Thoracic aorta (tissue), 2 donors: ENCODE results near the gene CES5A. TPM values are rescaled to one million over a fixed set of nuclear protein-coding genes. Genes with fewer than 3 reads are reported as not detected.

Experiments
- ATAC-seq: fragments of 150-250 bp; one replicate; pipeline ENCODE4 v1.8.0; 2017; ENCODE audit warnings: low read depth; ENCODE audit not compliant: insufficient number of reproducible peaks, low FRiP score
- DNase-seq: peaks from one replicate; pipeline ENCODE4 v3.0.0-alpha.2; 2020; ENCODE audit warnings: low spot score
- H3K27ac ChIP-seq, 2 donors: fragments of 200-600 bp; sonication (generic); 1 replicate in 1 of 2; 2 replicates in 1 of 2; pipeline ENCODE4 v1.5.1; 2016; ENCODE audit warnings: mild to moderate bottlenecking in 2 of 2, moderate library complexity in 2 of 2
- H3K27me3 ChIP-seq: fragments of 200-600 bp; sonication (generic); replicated peaks from 2 replicates; pipeline ENCODE4 v1.6.0; 2016; ENCODE audit warnings: mild to moderate bottlenecking; ENCODE audit not compliant: insufficient read depth
- H3K36me3 ChIP-seq: fragments of 200-600 bp; sonication (generic); one replicate; pipeline ENCODE4 v1.5.1; 2016
- H3K4me1 ChIP-seq, 2 donors: fragments of 200-600 bp; sonication (generic); 1 replicate in 1 of 2; 2 replicates in 1 of 2; pipeline versions ENCODE4 v1.5.1 to v1.6.0; 2016; ENCODE audit warnings: low read depth in 2 of 2, mild to moderate bottlenecking in 1 of 2; ENCODE audit not compliant: control insufficient read depth in 1 of 2
- H3K4me3 ChIP-seq: fragments of 200-600 bp; sonication (generic); 2 replicates; pipeline ENCODE4 v1.5.1; 2016; ENCODE audit warnings: mild to moderate bottlenecking
- H3K9me3 ChIP-seq: fragments of 200-600 bp; sonication (generic); 2 replicates; pipeline ENCODE4 v1.5.1; 2016
- total RNA-seq, 2 donors: library from RNA; depleted of rRNA; stranded (reverse); fragments of >200 nt; gene quantifications; one replicate each; pipeline versions ENCODE4 v1.1.0 to v1.2.3, GENCODE V29; 2016
- TF ChIP-seq, protein P1 (sequence below): fragments of 200-600 bp; sonication (generic); IDR thresholded peaks from one replicate; pipeline ENCODE4 v1.5.1; 2019; ENCODE audit warnings: antibody characterized with exemption

CES5A gene
- total RNA-seq, 2 donors from 2014 or later: not detected

DNA sequence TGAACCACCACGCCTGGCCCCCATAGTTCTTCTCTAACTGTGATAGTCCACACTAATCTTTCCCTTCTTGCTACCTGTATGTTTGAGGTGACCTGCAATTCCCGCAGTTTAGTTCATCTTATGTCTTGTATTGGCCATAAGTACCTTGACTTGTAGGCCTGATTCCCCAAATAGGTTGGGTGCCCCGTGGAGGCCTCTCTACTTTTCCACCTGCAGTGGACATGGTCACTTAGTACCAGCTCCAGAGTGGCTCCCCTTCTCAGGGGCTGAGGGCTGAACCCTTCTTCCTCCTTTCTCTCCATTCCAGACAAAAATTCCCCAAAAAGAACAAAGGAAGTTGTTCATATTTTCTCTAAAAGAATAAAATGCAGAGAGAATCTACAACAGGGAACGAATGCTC, 33.5 kb upstream of the CES5A start:
- Histone ChIP-seq H3K27me3 (no peaks in the 10 kb centered on the region), H3K9me3 (no peaks in the 10 kb centered on the region), H3K36me3 (no peaks in the 10 kb centered on the region), H3K4me1 (no peaks in the 10 kb centered on the region), H3K4me3 (no peak overlapping the region), H3K27ac (no peak overlapping the region)
- DNase-seq: no peak
- TF ChIP-seq, protein P1, sequence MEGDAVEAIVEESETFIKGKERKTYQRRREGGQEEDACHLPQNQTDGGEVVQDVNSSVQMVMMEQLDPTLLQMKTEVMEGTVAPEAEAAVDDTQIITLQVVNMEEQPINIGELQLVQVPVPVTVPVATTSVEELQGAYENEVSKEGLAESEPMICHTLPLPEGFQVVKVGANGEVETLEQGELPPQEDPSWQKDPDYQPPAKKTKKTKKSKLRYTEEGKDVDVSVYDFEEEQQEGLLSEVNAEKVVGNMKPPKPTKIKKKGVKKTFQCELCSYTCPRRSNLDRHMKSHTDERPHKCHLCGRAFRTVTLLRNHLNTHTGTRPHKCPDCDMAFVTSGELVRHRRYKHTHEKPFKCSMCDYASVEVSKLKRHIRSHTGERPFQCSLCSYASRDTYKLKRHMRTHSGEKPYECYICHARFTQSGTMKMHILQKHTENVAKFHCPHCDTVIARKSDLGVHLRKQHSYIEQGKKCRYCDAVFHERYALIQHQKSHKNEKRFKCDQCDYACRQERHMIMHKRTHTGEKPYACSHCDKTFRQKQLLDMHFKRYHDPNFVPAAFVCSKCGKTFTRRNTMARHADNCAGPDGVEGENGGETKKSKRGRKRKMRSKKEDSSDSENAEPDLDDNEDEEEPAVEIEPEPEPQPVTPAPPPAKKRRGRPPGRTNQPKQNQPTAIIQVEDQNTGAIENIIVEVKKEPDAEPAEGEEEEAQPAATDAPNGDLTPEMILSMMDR: no peak
- no peak for ATAC-seq

- Histone ChIP-seq H3K4me1 (no peaks in the 10 kb centered on the region), H3K27ac (no peak overlapping the region), H3K36me3 (no peaks in the 10 kb centered on the region), H3K4me3 (no peak overlapping the region), H3K9me3 (no peaks in the 10 kb centered on the region), H3K27me3 (no peaks in the 10 kb centered on the region)
- TF ChIP-seq, protein P1: no peak
- ATAC-seq (no peak), DNase-seq (no peak)
These were observed 32.5 kb upstream of the CES5A start for GRCh38 chr16:55907661-55908060.

GRCh38 chr16:55906123-55906522, 30.9 kb upstream of the CES5A start:
- Histone ChIP-seq H3K27me3 (no peaks in the 10 kb centered on the region), H3K9me3 (no peaks in the 10 kb centered on the region), H3K4me1 (no peaks in the 10 kb centered on the region), H3K27ac (no peak overlapping the region), H3K4me3 (no peak overlapping the region), H3K36me3 (no peaks in the 10 kb centered on the region)
- DNase-seq (no peak), ATAC-seq (no peak)
- TF ChIP-seq, protein P1: no peak

DNA sequence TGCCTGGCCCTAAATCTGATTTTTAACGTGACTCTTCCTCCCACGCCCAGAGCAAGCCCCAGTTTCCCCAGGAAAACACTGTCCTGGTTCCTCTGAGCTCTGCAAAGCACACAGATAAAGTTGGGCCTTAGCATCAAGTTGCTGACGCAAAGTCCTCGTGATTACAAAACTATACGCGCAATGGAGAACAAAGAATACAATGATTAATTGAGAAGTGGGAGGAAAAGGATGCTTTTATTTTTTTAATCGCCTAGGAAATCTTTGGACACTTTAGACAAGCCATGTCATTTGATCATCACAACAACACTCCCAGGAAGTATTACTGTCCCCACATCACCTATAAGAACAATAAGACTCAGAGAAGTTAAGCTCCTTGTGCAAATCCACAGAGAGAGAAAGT, 30.5 kb upstream of the CES5A start:
- H3K27ac ChIP-seq: no peak overlapping the region

GRCh38 chr16:55901566-55902217, 26.5 kb upstream of the CES5A start:
- Histone ChIP-seq H3K27me3 (no peaks in the 10 kb centered on the region), H3K9me3 (no peaks in the 10 kb centered on the region), H3K4me3 (no peak overlapping the region), H3K27ac (no peak overlapping the region), H3K36me3 (no peaks in the 10 kb centered on the region), H3K4me1 (no peaks in the 10 kb centered on the region)
- DNase-seq (no peak), ATAC-seq (no peak)
- TF ChIP-seq, protein P1: no peak

More for the DNA sequence above, 30.5 kb upstream of the CES5A start:
- TF ChIP-seq, protein P1: no peak
- Histone ChIP-seq H3K4me3 (no peak overlapping the region), H3K27me3 (no peaks in the 10 kb centered on the region), H3K9me3 (no peaks in the 10 kb centered on the region), H3K36me3 (no peaks in the 10 kb centered on the region), H3K4me1 (no peaks in the 10 kb centered on the region)
- no peak for ATAC-seq
- no peak for DNase-seq
